Common myeloid progenitor, CD34-positive (primary cell): ENCODE data around the gene AK1.
A peak's percentile ranks its signal among the peaks of the same experiment; 100 is the strongest.

Experiments
- CTCF ChIA-PET: fragments of 350-600 bp; sonication (Branson Sonifier 250); formaldehyde crosslinking; loops from one replicate; lab custom pipeline; 2021; ENCODE audit warnings: antibody characterized with exemption; lab: Charles Lee
- POLR2A ChIA-PET: fragments of 350-600 bp; sonication (Branson Sonifier 250); formaldehyde crosslinking; loops from one replicate; lab custom pipeline; 2021; ENCODE audit warnings: antibody characterized with exemption; lab: Charles Lee
- DNase-seq, 3 donors: peaks; one replicate each; pipeline versions ENCODE4 v3.0.0 to v3.0.0-alpha.2; 2013
- H3K27ac ChIP-seq, 2 experiments: 1 replicate in 1 of 2; 2 replicates in 1 of 2; pipeline ENCODE4 v1.7.0; 2013; ENCODE audit warnings: inconsistent platforms in 2 of 2, low read length in 2 of 2, mild to moderate bottlenecking in 2 of 2, low read depth in 1 of 2, moderate library complexity in 1 of 2; ENCODE audit not compliant: severe bottlenecking in 2 of 2, insufficient read depth in 1 of 2, poor library complexity in 1 of 2
- H3K27me3 ChIP-seq, 5 experiments: replicated peaks in 2 of 5; 1 replicate in 3 of 5; 2 replicates in 2 of 5; pipeline versions ENCODE4 v1.6.1 to v1.7.0; 2013; ENCODE audit warnings: low read length in 4 of 5, mild to moderate bottlenecking in 2 of 5, moderate library complexity in 2 of 5, inconsistent platforms in 1 of 5; ENCODE audit not compliant: insufficient read depth in 5 of 5, control insufficient read depth in 4 of 5
- H3K36me3 ChIP-seq, 4 experiments: 1 replicate in 2 of 4; 2 replicates in 2 of 4; pipeline versions ENCODE4 v1.6.1 to v1.7.0; 2013; ENCODE audit warnings: low read length in 3 of 4, control low read depth in 1 of 4, mild to moderate bottlenecking in 1 of 4; ENCODE audit not compliant: control insufficient read depth in 4 of 4, insufficient read depth in 4 of 4
- H3K4me1 ChIP-seq, 4 experiments: 1 replicate in 3 of 4; 2 replicates in 1 of 4; pipeline versions ENCODE4 v1.6.1 to v1.7.1; 2013; ENCODE audit warnings: low read length in 3 of 4, mild to moderate bottlenecking in 3 of 4, control low read depth in 1 of 4, inconsistent platforms in 1 of 4, moderate library complexity in 1 of 4; ENCODE audit not compliant: control insufficient read depth in 4 of 4, insufficient read depth in 4 of 4; ENCODE audit errors: control extremely low read depth in 1 of 4
- H3K4me3 ChIP-seq, 7 experiments: 1 replicate in 4 of 7; 2 replicates in 3 of 7; pipeline versions ENCODE4 v1.5.1 to v1.7.0; 2013; ENCODE audit warnings: mild to moderate bottlenecking in 7 of 7, low read length in 6 of 7, moderate library complexity in 6 of 7, inconsistent platforms in 2 of 7, low read depth in 2 of 7, control low read depth in 1 of 7; ENCODE audit not compliant: insufficient read depth in 4 of 7, control insufficient read depth in 1 of 7; ENCODE audit errors: extremely low read depth in 1 of 7
- H3K9me3 ChIP-seq, 5 experiments: 1 replicate in 4 of 5; 2 replicates in 1 of 5; pipeline versions ENCODE4 v1.6.1 to v1.7.1; 2013; ENCODE audit warnings: low read length in 4 of 5, mild to moderate bottlenecking in 2 of 5, inconsistent platforms in 1 of 5, low read depth in 1 of 5, moderate library complexity in 1 of 5; ENCODE audit not compliant: control insufficient read depth in 4 of 5, insufficient read depth in 2 of 5; ENCODE audit errors: control extremely low read depth in 1 of 5
- WGBS: methylation state at CpG from one replicate; pipeline ENCODE4 v1.1.5; 2013; ENCODE audit not compliant: insufficient coverage; 5-methylcytosine and 5-hydroxymethylcytosine counted together

The AK1 gene

DNA sequence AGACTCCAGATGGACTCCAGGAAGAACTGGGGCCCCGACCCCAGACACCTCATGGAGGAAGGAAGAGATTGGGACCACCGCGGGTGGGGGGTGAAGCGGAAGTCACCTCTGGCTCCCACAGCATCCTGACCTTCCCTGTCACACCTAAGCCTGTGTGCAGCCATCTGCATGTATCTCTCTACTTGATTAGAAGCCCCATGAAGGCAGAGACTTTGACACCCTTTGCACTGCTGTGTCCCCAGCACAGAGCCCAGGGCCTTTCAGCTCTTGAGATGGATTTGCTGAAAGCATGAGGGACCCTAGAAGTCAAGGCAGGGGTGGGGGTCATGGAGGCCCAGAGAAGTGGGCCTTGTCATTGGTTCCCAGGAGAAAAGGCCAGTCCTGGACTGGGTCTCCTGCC lies 20.2 kb downstream of the AK1 start:
- Histone ChIP-seq H3K9me3 (no peaks in the 10 kb centered on the region), H3K27ac (no peak overlapping the region), H3K4me1 (peaks cover 20 to 96% (median 91%) of the 10 kb centered on the region in 4 experiments), H3K4me3 (peak overlapping the region in 1 of 7 experiments; percentile 33), H3K36me3 (peaks cover 0 to 1% (median 0%) of the 10 kb centered on the region in 4 experiments), H3K27me3 (no peaks in the 10 kb centered on the region)
- CTCF ChIA-PET: interaction anchor here (0.7 to 5.7 kb wide), 5 partner anchors 12 to 64 kb away, joined by 3 to 29 read pairs (median 3); no protein-coding TSS in a partner anchor
- no peak for DNase-seq
- POLR2A ChIA-PET: interaction anchor here (0.9 to 1.0 kb wide), 2 partner anchors 24 to 64 kb away, joined by 3 read pairs; no protein-coding TSS in a partner anchor
- 0% methylated on average over 3 of the region's 4 CpGs for WGBS

DNA sequence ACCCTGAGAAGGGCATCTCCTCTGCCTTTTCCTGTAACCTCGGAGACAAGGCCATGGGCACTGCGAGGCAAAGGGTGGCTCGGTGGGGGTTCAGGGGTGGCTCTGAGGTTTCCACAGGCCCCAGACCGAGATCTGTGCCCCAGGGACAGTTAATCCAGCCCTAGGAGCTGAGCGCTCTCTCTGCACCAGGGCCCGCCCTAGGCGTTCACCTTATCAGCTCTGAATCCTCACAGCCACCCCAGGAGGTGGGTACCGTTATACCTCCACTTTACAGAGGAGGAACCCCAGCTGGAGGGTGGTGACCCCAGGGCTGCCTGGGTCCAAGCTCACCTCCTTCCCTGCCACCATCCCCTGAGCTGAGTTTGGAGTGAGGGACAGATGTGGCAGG lies 20.8 kb downstream of the AK1 start:
- no peaks in the 10 kb centered on the region for H3K27me3 ChIP-seq
- POLR2A ChIA-PET: interaction anchor here (1.0 kb wide), 1 partner anchor 64 kb away, joined by 3 read pairs; no protein-coding TSS in a partner anchor
- H3K9me3 ChIP-seq: no peaks in the 10 kb centered on the region
- H3K36me3 ChIP-seq: peaks cover 0 to 4% (median 0%) of the 10 kb centered on the region in 4 experiments
- no peak overlapping the region for H3K27ac ChIP-seq
- WGBS: 74% methylated on average over 8 of the region's 8 CpGs
- CTCF ChIA-PET: interaction anchor here (1.0 to 5.7 kb wide), 5 partner anchors 13 to 63 kb away, joined by 3 to 62 read pairs (median 5); no protein-coding TSS in a partner anchor
- DNase-seq: no peak
- no peak overlapping the region for H3K4me3 ChIP-seq
- H3K4me1 ChIP-seq: peaks cover 18 to 96% (median 91%) of the 10 kb centered on the region in 4 experiments

DNA sequence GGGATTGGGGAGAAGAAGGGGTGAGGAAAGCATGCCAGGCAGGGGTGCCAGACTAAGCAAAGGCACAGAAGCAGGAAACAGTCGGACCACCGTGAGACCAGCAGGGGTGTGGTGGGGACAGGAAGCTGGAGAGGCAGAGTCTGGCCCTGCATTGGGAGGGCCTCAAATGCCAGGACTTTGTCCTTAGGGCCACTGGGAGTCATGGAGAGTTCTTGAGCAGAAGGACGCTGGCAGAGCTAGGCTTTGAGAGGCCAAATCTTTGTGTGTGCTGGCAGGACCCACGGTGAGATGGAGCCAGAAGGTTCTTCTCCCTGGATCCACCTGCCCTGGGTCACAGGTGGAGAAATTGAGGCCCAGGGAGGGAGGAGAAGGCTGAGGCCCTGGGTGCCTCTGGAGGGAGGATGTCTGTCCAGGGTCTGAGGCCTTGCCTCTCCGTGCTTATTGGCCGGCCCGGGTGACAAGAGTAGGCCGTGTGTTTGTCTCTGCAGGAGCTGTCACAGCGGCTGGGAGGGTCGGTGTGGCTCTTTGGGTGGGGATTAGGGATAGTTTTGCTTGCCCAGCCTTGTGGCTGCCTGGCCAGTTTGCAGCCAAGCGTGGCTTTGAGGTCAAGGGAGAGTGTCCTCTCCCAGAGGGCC lies 21.3 kb downstream of the AK1 start:
- POLR2A ChIA-PET: interaction anchor here (0.6 to 1.0 kb wide), 2 partner anchors 11 to 63 kb away, joined by 3 to 4 read pairs; no protein-coding TSS in a partner anchor
- WGBS: 60% methylated on average over 7 of the region's 11 CpGs
- Histone ChIP-seq H3K27me3 (no peaks in the 10 kb centered on the region), H3K27ac (no peak overlapping the region), H3K9me3 (no peaks in the 10 kb centered on the region), H3K4me1 (peaks cover 13 to 93% (median 88%) of the 10 kb centered on the region in 4 experiments), H3K36me3 (peaks cover 0 to 4% (median 0%) of the 10 kb centered on the region in 4 experiments), H3K4me3 (peak overlapping the region in 1 of 7 experiments; percentile 39)
- CTCF ChIA-PET: interaction anchor here (1.0 to 5.7 kb wide), 6 partner anchors 8 to 68 kb away, joined by 3 to 62 read pairs (median 17); no protein-coding TSS in a partner anchor
- DNase-seq: no peak

DNA sequence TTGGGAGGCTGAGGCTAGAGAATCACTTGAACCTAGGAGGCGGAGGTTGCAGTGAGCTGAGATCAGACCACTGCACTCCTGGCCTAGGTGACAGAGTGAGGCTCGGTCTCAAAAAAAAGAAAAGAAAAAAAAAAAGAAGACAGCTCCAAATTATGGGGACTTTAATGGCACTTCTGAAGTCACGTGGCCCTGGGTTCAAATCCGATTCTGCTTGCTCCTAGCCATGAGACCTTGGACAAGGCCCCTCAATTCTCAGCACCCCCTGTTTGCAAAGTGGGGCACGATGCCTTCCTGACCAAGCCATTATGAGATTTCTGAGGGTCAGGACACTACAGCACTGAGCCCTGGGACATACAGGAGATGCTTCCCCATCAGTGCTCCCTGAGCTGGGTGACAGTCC lies 22.0 kb downstream of the AK1 start:
- 96% methylated on average over 5 of the region's 5 CpGs for WGBS
- CTCF ChIA-PET: interaction anchor here (0.7 to 5.7 kb wide), 9 partner anchors 9 to 73 kb away, joined by 3 to 62 read pairs (median 4); no protein-coding TSS in a partner anchor
- no peaks in the 10 kb centered on the region for H3K27me3 ChIP-seq
- no peak for DNase-seq
- H3K9me3 ChIP-seq: peaks cover 0 to 2% (median 0%) of the 10 kb centered on the region in 5 experiments
- H3K36me3 ChIP-seq: peaks cover 2 to 8% (median 2%) of the 10 kb centered on the region in 4 experiments
- H3K27ac ChIP-seq: no peak overlapping the region
- no peak overlapping the region for H3K4me3 ChIP-seq
- POLR2A ChIA-PET: interaction anchor here (0.6 kb wide), 1 partner anchor 10 kb away, joined by 4 read pairs; no protein-coding TSS in a partner anchor
- H3K4me1 ChIP-seq: peaks cover 12 to 86% (median 81%) of the 10 kb centered on the region in 4 experiments

DNA sequence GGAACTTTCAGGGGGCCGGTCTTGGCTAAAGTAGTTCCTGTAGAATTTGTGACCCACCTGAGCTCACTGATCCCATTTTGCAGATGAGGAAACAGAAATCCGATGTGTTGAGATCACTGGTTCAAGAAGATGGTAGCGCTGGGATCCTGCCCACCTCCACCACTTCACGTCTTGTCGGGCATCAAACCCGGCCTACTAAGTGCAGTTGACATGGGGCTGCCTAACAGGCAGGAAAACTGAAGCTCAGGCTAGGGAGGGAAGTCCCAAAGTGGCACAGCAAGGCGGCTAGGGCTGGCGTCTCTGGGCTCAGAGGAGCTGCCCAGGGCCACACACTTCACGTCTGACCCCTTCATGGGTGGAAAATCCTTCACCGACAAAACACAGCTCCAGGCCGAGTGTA lies 22.5 kb downstream of the AK1 start:
- Histone ChIP-seq H3K27me3 (no peaks in the 10 kb centered on the region), H3K27ac (peak overlapping the region in 1 of 2 experiments; percentile 0), H3K9me3 (peaks cover 0 to 6% (median 5%) of the 10 kb centered on the region in 5 experiments), H3K36me3 (peaks cover 2 to 14% (median 7%) of the 10 kb centered on the region in 4 experiments), H3K4me1 (peaks cover 12 to 80% (median 75%) of the 10 kb centered on the region in 4 experiments), H3K4me3 (peak overlapping the region in 4 of 7 experiments; percentile 40 to 84 (median 64))
- POLR2A ChIA-PET: no interaction called here
- no peak for DNase-seq
- CTCF ChIA-PET: interaction anchor here (0.7 to 5.7 kb wide), 8 partner anchors 9 to 84 kb away, joined by 3 to 62 read pairs (median 4); no protein-coding TSS in a partner anchor
- 73% methylated on average over 11 of the region's 11 CpGs for WGBS

DNA sequence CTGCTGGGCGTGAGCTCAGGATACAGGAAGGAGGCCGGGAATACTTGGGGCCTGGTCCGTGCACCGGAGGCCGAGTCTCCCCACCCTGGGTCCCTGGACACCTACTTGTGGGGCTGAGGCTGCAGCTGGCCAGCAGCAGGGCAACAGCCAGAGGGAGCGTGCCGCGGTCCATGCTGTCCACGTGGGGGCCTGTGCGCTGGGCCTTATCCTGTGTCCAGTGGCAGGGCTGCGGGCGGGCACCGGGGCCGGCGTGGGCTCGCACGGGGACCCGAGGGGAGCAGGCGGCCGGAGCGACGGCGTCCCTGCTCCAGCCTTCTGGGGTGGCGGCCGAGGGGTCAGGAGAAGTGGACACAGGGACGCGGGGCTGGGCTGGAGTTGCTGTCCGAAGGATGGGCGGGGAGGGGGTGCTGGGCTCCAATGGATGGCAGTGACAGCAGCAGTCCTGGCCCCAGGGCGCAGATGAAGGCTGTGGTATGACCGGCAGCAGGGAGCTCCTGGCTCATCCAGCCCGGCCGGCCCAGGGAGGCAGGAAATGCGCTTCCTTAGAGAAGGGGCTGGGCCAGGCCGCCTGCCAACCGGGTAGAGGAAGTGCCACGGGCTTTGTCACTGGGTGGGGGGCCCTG lies 23.2 kb downstream of the AK1 start, which contains the start of gene ENG:
ENG (minus strand) TSS at position 475 of the 623 bp plus-strand sequence; CDS start at position 172, 303 bp downstream.
- 1% methylated on average over 30 of the region's 37 CpGs for WGBS
- POLR2A ChIA-PET: interaction anchor here (1.1 to 1.5 kb wide), 3 partner anchors 9 to 28 kb away, joined by 4 to 5 read pairs (median 4); no protein-coding TSS in a partner anchor

More for the DNA sequence above, 23.2 kb downstream of the AK1 start, which contains the start of gene ENG:
- H3K4me1 ChIP-seq: peaks cover 11 to 76% (median 73%) of the 10 kb centered on the region in 4 experiments
- DNase-seq: peak in 1 of 3 donors; percentile 43
- peaks cover 0 to 13% (median 11%) of the 10 kb centered on the region in 5 experiments for H3K9me3 ChIP-seq
- peak within 1 kb of the TSS; percentile 15 to 84 (median 78) for H3K4me3 ChIP-seq
- no peaks in the 10 kb centered on the region for H3K27me3 ChIP-seq
- CTCF ChIA-PET: interaction anchor here (0.5 to 5.7 kb wide), 7 partner anchors 10 to 188 kb away, joined by 3 to 62 read pairs (median 9); partner anchors contain the start of gene CDK9
- peak within 1 kb of the TSS; percentile 46 to 67 for H3K27ac ChIP-seq
- peaks cover 5 to 20% (median 14%) of the 10 kb centered on the region in 4 experiments for H3K36me3 ChIP-seq
